ENCODE results near the gene CHRNA1. TPM values are rescaled to one million over a fixed set of nuclear protein-coding genes. Genes with fewer than 3 reads are reported as not detected.
"Not testable (repeated sequence)": the region's sequence is repeated elsewhere in the genome, so short reads cannot be mapped to it uniquely, and the experiment has no call there.

The CHRNA1 gene
- total RNA-seq, 4 donors from 2014 or later, result not detected

GRCh38 chr2:174717273-174717672 lies 47.0 kb downstream of the CHRNA1 start:
- Histone ChIP-seq H3K36me3 (no peaks in the 10 kb centered on the region), H3K27me3 (no peaks in the 10 kb centered on the region), H3K27ac (no peak overlapping the region), H3K4me1 (no peaks in the 10 kb centered on the region), H3K4me3 (no peak overlapping the region), H3K9me3 (no peaks in the 10 kb centered on the region)
- 75 to 78% methylated on average over 4 to 5 of the region's 6 CpGs for WGBS, 2 donors (ENCODE audit: low coverage in 1 of 2)
- no peak for ATAC-seq
- TF ChIP-seq EP300 (IDR thresholded peaks at IDR 0.05) (no peak), CTCF (IDR thresholded peaks at IDR 0.05) (no peak), POLR2A (IDR thresholded peaks at IDR 0.05) (no peak), POLR2AphosphoS5 (IDR thresholded peaks at IDR 0.05) (no peak)

- Histone ChIP-seq H3K27ac (no peak overlapping the region), H3K4me3 (no peak overlapping the region), H3K4me1 (no peaks in the 10 kb centered on the region), H3K9me3 (no peaks in the 10 kb centered on the region), H3K36me3 (no peaks in the 10 kb centered on the region), H3K27me3 (no peaks in the 10 kb centered on the region)
- no peak for ATAC-seq
- 0 to 35% methylated on average over 1 to 2 of the region's 3 CpGs for WGBS, 2 donors (ENCODE audit: low coverage in 1 of 2)
- TF ChIP-seq POLR2AphosphoS5 (IDR thresholded peaks at IDR 0.05) (no peak), EP300 (IDR thresholded peaks at IDR 0.05) (no peak), CTCF (IDR thresholded peaks at IDR 0.05) (no peak), POLR2A (IDR thresholded peaks at IDR 0.05) (no peak)
Measured at GRCh38 chr2:174716785-174717184, 47.5 kb downstream of the CHRNA1 start.

GRCh38 chr2:174713686-174714085 lies 50.6 kb downstream of the CHRNA1 start:
- ATAC-seq, result no peak
- Histone ChIP-seq H3K4me1 (no peaks in the 10 kb centered on the region), H3K27me3 (peaks cover 8% of the 10 kb centered on the region), H3K36me3 (no peaks in the 10 kb centered on the region), H3K4me3 (no peak overlapping the region), H3K9me3 (no peaks in the 10 kb centered on the region), H3K27ac (no peak overlapping the region)
- TF ChIP-seq EP300 (IDR thresholded peaks at IDR 0.05), result no peak
- no peak for TF ChIP-seq POLR2A (IDR thresholded peaks at IDR 0.05)
- no peak for TF ChIP-seq POLR2AphosphoS5 (IDR thresholded peaks at IDR 0.05)
- no peak for TF ChIP-seq CTCF (IDR thresholded peaks at IDR 0.05)
- 100% methylated on average over 2 of the region's 2 CpGs for WGBS, 2 donors (ENCODE audit: low coverage in 1 of 2)

GRCh38 chr2:174711206-174711605 lies 53.1 kb downstream of the CHRNA1 start:
- WGBS, 2 donors (ENCODE audit: low coverage in 1 of 2), result 88 to 100% methylated on average over 3 to 5 of the region's 6 CpGs
- no peak for ATAC-seq
- Histone ChIP-seq H3K27ac (no peak overlapping the region), H3K9me3 (no peaks in the 10 kb centered on the region), H3K27me3 (peaks cover 29% of the 10 kb centered on the region), H3K36me3 (no peaks in the 10 kb centered on the region), H3K4me3 (no peak overlapping the region), H3K4me1 (no peaks in the 10 kb centered on the region)
- no peak for TF ChIP-seq POLR2AphosphoS5 (IDR thresholded peaks at IDR 0.05)
- TF ChIP-seq CTCF (IDR thresholded peaks at IDR 0.05), result no peak
- TF ChIP-seq POLR2A (IDR thresholded peaks at IDR 0.05), result no peak
- TF ChIP-seq EP300 (IDR thresholded peaks at IDR 0.05), result no peak

- H3K9me3 ChIP-seq, H3K27ac ChIP-seq, ATAC-seq, H3K4me3 ChIP-seq, H3K4me1 ChIP-seq, H3K36me3 ChIP-seq: not testable (repeated sequence)
- WGBS, 2 donors (ENCODE audit: low coverage in 1 of 2), result no CpG with 5 or more reads among the region's 32 CpGs
- H3K27me3 ChIP-seq, result peaks cover 30% of the 10 kb centered on the region
Measured at GRCh38 chr2:174709416-174710004, 54.8 kb downstream of the CHRNA1 start.
